GM19035 (cell line): ENCODE data around the gene PGM2.
"Not testable (repeated sequence)": the region's sequence is repeated elsewhere in the genome, so short reads cannot be mapped to it uniquely, and the experiment has no call there.

Source experiments
- ATAC-seq: cut with Tn5 transposase; IDR thresholded peaks from one replicate; pipeline ENCODE4 v1.9.1; 2021; ENCODE audit not compliant: unreplicated experiment

PGM2 gene

GRCh38 chr4:37826295-37827029 lies at the start of gene PGM2:
Gene PGM2 (plus strand): TSS chr4:37826686. CDS start chr4:37826733, 47 bp downstream.
- ATAC-seq = peak; percentile 96

GRCh38 chr4:37779896-37780295 lies 46.6 kb upstream of the PGM2 start:
- ATAC-seq = no peak

GRCh38 chr4:37780444-37781130 lies 45.9 kb upstream of the PGM2 start:
- no peak for ATAC-seq

GRCh38 chr4:37781131-37781455 lies 45.4 kb upstream of the PGM2 start:
- ATAC-seq = no peak

GRCh38 chr4:37786267-37786666 lies 40.2 kb upstream of the PGM2 start:
- not testable (repeated sequence) for ATAC-seq

- not testable (repeated sequence) for ATAC-seq
Observed at GRCh38 chr4:37787883-37788460, 38.5 kb upstream of the PGM2 start.

- ATAC-seq = no peak
Observed at GRCh38 chr4:37788819-37789218, 37.7 kb upstream of the PGM2 start.

GRCh38 chr4:37792241-37792640 lies 34.2 kb upstream of the PGM2 start:
- ATAC-seq = no peak

GRCh38 chr4:37793562-37793961 lies 32.9 kb upstream of the PGM2 start:
- ATAC-seq = no peak

- ATAC-seq = no peak
Observed at GRCh38 chr4:37794056-37794455, 32.4 kb upstream of the PGM2 start.

- ATAC-seq = no peak
Observed at GRCh38 chr4:37795581-37796195, 30.8 kb upstream of the PGM2 start.

- no peak for ATAC-seq
Observed at GRCh38 chr4:37797374-37797773, 29.1 kb upstream of the PGM2 start.

- no peak for ATAC-seq
Observed at GRCh38 chr4:37797923-37798322, 28.6 kb upstream of the PGM2 start.

- ATAC-seq = no peak
Observed at GRCh38 chr4:37798616-37799015, 27.9 kb upstream of the PGM2 start.

- no peak for ATAC-seq
Observed at GRCh38 chr4:37799941-37800554, 26.4 kb upstream of the PGM2 start.

GRCh38 chr4:37802068-37802666 lies 24.3 kb upstream of the PGM2 start:
- no peak for ATAC-seq

GRCh38 chr4:37803348-37803973 lies 23.0 kb upstream of the PGM2 start:
- no peak for ATAC-seq

GRCh38 chr4:37805091-37805490 lies 21.4 kb upstream of the PGM2 start:
- ATAC-seq = no peak

- no peak for ATAC-seq
Observed at GRCh38 chr4:37812713-37813112, 13.8 kb upstream of the PGM2 start.

GRCh38 chr4:37815591-37815990 lies 10.9 kb upstream of the PGM2 start:
- ATAC-seq = no peak

GRCh38 chr4:37816006-37816405 lies 10.5 kb upstream of the PGM2 start:
- ATAC-seq = no peak
